Prostate gland (tissue), 2 donors: ENCODE results near the gene UGT1A10. TPM values are rescaled to one million over a fixed set of nuclear protein-coding genes. Genes with fewer than 3 reads are reported as not detected.
"Not testable (repeated sequence)": the region's sequence is repeated elsewhere in the genome, so short reads cannot be mapped to it uniquely, and the experiment has no call there.

Experiments used
- DNase-seq: peaks from one replicate; pipeline ENCODE4 v3.0.0-alpha.2; 2019; ENCODE audit warnings: low spot score
- H3K27ac ChIP-seq, 2 donors: fragments of 200-600 bp; sonication (generic); 2 replicates each; pipeline ENCODE4 v1.5.1; 2017 to 2019
- H3K27me3 ChIP-seq: fragments of 200-600 bp; sonication (generic); replicated peaks from 2 replicates; pipeline ENCODE4 v1.5.1; 2019; ENCODE audit not compliant: insufficient read depth
- H3K36me3 ChIP-seq, 2 donors: fragments of 200-600 bp; sonication (generic); 1 replicate in 1 of 2; 2 replicates in 1 of 2; pipeline versions ENCODE4 v1.5.1 to v1.8.1; 2017 to 2019
- H3K4me1 ChIP-seq: fragments of 200-600 bp; sonication (generic); replicated peaks from 2 replicates; pipeline ENCODE4 v1.5.1; 2019
- H3K4me3 ChIP-seq, 2 donors: fragments of 200-600 bp; sonication (generic); 2 replicates each; pipeline ENCODE4 v1.5.1; 2017 to 2019
- H3K9me3 ChIP-seq: fragments of 200-600 bp; sonication (generic); 2 replicates; pipeline ENCODE4 v1.5.1; 2017
- POLR2A ChIP-seq: fragments of 450-650 bp; IDR thresholded peaks from one replicate; pipeline ENCODE4 v1.6.1; 2016; ENCODE audit warnings: antibody characterized with exemption, mild to moderate bottlenecking
- POLR2AphosphoS5 ChIP-seq: sonication (generic); formaldehyde crosslinking; IDR thresholded peaks from one replicate; pipeline ENCODE4 v1.6.1; 2017; ENCODE audit warnings: antibody characterized with exemption
- WGBS: methylation state at CpG from one replicate; pipeline ENCODE4 v1.1.5; 2018; 5-methylcytosine and 5-hydroxymethylcytosine counted together
- intact Hi-C: fragments of 100-400 bp; cut with DNase I; formaldehyde crosslinking; loops from one replicate; pipeline ENCODE4 v1.14.2; 2022
- total RNA-seq, 2 donors: library from RNA; depleted of rRNA; stranded (reverse); fragments of >200 nt; gene quantifications; one replicate each; pipeline ENCODE4 v1.1.0, GENCODE V29; 2016
- TF ChIP-seq, protein P1 (sequence below), 4 experiments: fragments of 200-600 bp in 2 of 4; fragments of 450-650 bp in 2 of 4; sonication (generic) in 2 of 4; IDR thresholded peaks; 1 replicate in 3 of 4; 2 replicates in 1 of 4; pipeline ENCODE4 v1.5.1; 2016 to 2019; ENCODE audit warnings: antibody characterized with exemption in 4 of 4, mild to moderate bottlenecking in 2 of 4, moderate library complexity in 2 of 4

Gene UGT1A10
- total RNA-seq, 2 donors from 2014 or later, result not detected

DNA sequence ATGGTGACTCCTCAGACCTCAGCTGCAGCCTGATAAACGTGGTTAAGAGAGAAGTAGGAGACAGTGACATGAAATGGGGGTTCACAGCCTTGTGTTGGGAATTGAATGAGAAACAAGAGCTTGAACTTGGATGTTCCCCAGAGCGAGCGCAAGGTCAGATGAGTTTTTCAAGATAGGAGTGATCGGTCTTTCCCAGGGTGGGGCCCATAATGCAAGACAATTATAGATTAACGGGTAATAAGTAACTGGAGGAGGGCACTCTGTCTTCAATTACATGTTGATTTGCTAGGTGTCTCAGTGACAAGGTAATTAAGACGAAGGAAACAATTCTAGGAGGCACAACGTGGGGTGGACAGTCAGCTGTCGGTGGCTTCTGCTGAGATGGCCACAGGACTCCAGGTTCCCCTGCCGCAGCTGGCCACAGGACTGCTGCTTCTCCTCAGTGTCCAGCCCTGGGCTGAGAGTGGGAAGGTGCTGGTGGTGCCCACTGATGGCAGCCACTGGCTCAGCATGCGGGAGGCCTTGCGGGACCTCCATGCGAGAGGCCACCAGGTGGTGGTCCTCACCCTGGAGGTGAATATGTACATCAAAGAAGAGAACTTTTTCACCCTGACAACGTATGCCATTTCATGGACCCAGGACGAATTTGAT is 76.5 kb downstream of the UGT1A10 start, which contains the start of gene UGT1A5:
UGT1A5 (plus strand) TSS at position 297 of the 651 bp plus-strand sequence; CDS start at position 382, 85 bp downstream.
- 87% methylated on average over 14 of the region's 14 CpGs for WGBS
- TF ChIP-seq POLR2A (no peak), POLR2AphosphoS5 (no peak)
- TF ChIP-seq, protein P1, sequence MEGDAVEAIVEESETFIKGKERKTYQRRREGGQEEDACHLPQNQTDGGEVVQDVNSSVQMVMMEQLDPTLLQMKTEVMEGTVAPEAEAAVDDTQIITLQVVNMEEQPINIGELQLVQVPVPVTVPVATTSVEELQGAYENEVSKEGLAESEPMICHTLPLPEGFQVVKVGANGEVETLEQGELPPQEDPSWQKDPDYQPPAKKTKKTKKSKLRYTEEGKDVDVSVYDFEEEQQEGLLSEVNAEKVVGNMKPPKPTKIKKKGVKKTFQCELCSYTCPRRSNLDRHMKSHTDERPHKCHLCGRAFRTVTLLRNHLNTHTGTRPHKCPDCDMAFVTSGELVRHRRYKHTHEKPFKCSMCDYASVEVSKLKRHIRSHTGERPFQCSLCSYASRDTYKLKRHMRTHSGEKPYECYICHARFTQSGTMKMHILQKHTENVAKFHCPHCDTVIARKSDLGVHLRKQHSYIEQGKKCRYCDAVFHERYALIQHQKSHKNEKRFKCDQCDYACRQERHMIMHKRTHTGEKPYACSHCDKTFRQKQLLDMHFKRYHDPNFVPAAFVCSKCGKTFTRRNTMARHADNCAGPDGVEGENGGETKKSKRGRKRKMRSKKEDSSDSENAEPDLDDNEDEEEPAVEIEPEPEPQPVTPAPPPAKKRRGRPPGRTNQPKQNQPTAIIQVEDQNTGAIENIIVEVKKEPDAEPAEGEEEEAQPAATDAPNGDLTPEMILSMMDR (IDR thresholded peaks at IDR 0.05), result no peak
- Histone ChIP-seq H3K4me1 (no peaks in the 10 kb centered on the region), H3K9me3 (no peaks in the 10 kb centered on the region), H3K27ac (no peak within 1 kb of the TSS), H3K4me3 (no peak within 1 kb of the TSS), H3K36me3 (no peaks in the 10 kb centered on the region), H3K27me3 (no peaks in the 10 kb centered on the region)
- intact Hi-C loops, result no loop called here
- DNase-seq, result no peak

DNA sequence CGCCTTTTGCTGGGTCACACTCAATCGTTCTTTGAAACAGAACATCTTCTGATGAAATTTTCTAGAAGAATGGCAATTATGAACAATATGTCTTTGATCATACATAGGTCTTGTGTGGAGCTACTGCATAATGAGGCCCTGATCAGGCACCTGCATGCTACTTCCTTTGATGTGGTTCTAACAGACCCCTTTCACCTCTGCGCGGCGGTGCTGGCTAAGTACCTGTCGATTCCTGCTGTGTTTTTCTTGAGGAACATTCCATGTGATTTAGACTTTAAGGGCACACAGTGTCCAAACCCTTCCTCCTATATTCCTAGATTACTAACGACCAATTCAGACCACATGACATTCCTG is 77.0 kb downstream of the UGT1A10 start:
- Histone ChIP-seq H3K4me3 (no peak overlapping the region), H3K4me1 (no peaks in the 10 kb centered on the region), H3K9me3 (no peaks in the 10 kb centered on the region), H3K27me3 (no peaks in the 10 kb centered on the region), H3K36me3 (no peaks in the 10 kb centered on the region), H3K27ac (no peak overlapping the region)
- intact Hi-C loops, result no loop called here
- no peak for DNase-seq
- TF ChIP-seq POLR2AphosphoS5, result no peak
- TF ChIP-seq POLR2A, result no peak
- TF ChIP-seq, protein P1 (IDR thresholded peaks at IDR 0.05), result no peak
- WGBS, result 72% methylated on average over 7 of the region's 7 CpGs

DNA sequence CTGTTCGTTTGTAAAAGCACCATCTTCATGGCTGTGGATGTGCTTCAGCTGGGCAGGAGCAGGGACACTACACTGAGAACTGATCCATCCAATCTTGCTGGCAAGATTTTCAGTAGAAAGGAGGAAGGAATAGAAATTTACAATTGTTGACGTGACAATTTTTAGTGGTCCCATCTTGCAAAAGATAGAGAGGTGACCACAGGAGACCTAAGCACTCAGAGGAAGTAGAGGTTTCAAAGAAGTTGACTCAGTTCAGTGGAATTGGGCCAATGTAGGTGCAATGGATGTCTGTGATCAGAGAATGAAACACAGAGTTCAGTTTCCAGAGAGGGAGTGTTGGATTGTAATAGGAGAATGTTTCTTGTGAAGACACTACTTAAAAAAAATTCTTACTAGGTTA is 77.9 kb downstream of the UGT1A10 start:
- no peak for DNase-seq
- no peak for TF ChIP-seq POLR2A
- TF ChIP-seq, protein P1 (IDR thresholded peaks at IDR 0.05), result no peak
- no peak for TF ChIP-seq POLR2AphosphoS5
- intact Hi-C loops, result no loop called here
- no peaks in the 10 kb centered on the region for H3K4me1 ChIP-seq
- no peaks in the 10 kb centered on the region for H3K36me3 ChIP-seq
- H3K27ac ChIP-seq, result no peak overlapping the region
- H3K9me3 ChIP-seq, result no peaks in the 10 kb centered on the region
- WGBS, result 74% methylated on average over 2 of the region's 2 CpGs
- H3K4me3 ChIP-seq, result no peak overlapping the region
- H3K27me3 ChIP-seq, result no peaks in the 10 kb centered on the region

DNA sequence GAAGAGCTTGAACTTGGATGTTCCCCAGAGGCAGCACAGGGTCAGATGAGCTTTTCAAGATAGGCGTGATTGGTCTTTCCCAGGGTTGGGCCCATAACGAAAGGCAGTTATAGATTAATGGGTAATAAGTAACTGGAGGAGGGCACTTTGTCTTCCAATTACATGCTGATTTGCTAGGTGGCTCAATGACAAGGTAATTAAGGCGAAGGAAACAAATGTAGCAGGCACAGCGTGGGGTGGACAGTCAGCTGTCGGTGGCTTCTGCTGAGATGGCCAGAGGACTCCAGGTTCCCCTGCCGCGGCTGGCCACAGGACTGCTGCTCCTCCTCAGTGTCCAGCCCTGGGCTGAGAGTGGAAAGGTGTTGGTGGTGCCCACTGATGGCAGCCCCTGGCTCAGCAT is 82.3 kb downstream of the UGT1A10 start, which contains the start of gene UGT1A4:
UGT1A4 (plus strand) TSS at position 185 of the 400 bp plus-strand sequence; CDS start at position 270, 85 bp downstream.
- Histone ChIP-seq H3K36me3 (no peaks in the 10 kb centered on the region), H3K4me3 (no peak within 1 kb of the TSS), H3K27me3 (no peaks in the 10 kb centered on the region), H3K27ac (no peak within 1 kb of the TSS), H3K4me1 (no peaks in the 10 kb centered on the region), H3K9me3 (no peaks in the 10 kb centered on the region)
- WGBS, result 81% methylated on average over 7 of the region's 7 CpGs
- intact Hi-C loops, result no loop called here
- no peak for TF ChIP-seq POLR2A
- TF ChIP-seq, protein P1 (IDR thresholded peaks at IDR 0.05), result no peak
- TF ChIP-seq POLR2AphosphoS5, result no peak
- no peak for DNase-seq

DNA sequence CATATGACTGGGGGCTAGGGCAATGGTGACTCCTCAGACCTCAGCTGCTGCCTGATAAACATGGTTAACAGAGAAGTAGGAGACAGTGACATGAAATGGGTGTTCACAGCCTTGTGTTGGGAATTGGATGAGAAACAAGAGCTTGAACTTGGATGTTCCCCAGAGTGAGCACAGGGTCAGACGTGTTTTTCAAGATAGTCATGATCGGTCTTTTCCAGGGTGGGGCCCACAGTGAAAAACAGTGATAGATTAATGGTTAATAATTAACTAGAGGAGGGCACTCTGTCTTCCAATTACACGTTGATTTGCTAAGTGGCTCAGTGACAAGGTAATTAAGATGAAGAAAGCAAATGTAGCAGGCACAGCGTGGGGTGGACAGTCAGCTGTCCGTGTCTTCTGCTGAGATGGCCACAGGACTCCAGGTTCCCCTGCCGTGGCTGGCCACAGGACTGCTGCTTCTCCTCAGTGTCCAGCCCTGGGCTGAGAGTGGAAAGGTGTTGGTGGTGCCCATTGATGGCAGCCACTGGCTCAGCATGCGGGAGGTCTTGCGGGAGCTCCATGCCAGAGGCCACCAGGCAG is 92.6 kb downstream of the UGT1A10 start, which contains the start of gene UGT1A3:
UGT1A3 (plus strand) TSS at position 320 of the 579 bp plus-strand sequence; CDS start at position 405, 85 bp downstream.
- DNase-seq, result no peak
- intact Hi-C loops, result no loop called here
- Histone ChIP-seq H3K4me1 (no peaks in the 10 kb centered on the region), H3K36me3 (no peaks in the 10 kb centered on the region), H3K27me3 (no peaks in the 10 kb centered on the region), H3K9me3 (no peaks in the 10 kb centered on the region), H3K4me3 (no peak within 1 kb of the TSS), H3K27ac (no peak within 1 kb of the TSS)
- 74% methylated on average over 8 of the region's 8 CpGs for WGBS
- TF ChIP-seq, protein P1 (IDR thresholded peaks at IDR 0.05), result no peak
- TF ChIP-seq POLR2AphosphoS5 (no peak), POLR2A (no peak)

DNA sequence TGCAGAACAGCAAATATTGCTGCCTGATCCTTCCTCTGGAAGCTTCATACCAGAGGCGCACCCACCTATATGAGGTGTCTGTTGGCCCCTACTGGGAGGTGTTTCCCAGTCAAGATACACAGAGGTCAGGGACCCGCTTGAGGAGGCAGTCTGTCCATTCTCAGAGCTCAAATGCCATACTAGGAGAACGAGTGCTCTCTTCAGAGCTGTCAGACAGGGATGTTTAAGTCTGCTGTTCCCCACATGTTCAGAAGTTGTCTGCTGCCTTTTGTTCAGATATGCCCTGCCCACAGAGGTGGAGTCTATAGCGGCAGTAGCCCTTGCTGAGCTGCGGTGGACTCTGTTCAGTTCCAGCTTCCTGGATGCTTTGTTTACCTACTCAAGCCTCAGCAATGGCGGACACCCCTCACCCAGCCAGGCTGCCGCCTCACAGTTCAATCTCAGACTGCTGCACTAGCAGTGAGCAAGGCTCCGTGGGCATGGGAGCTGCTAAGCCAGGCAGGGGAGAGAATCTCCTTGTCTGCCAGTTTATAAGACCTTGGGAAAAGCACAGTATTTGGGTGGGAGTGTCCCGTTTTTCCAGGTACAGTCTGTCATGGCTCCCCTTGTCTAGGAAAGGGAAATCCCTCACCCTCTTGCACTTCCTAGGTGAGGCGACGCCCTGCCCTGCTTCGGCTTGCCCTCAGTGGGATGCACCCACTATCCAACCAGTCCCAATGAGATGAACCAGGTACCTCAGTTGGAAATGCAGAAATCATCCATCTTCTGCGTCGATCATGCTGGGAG is 100.8 kb downstream of the UGT1A10 start:
- intact Hi-C loops, H3K27me3 ChIP-seq, H3K36me3 ChIP-seq, H3K9me3 ChIP-seq, DNase-seq, H3K27ac ChIP-seq, H3K4me1 ChIP-seq, H3K4me3 ChIP-seq: not testable (repeated sequence)
- WGBS, result 63% methylated on average over 14 of the region's 14 CpGs
